H9 (cell line): ENCODE measurements around the gene ACACB. TPM values are rescaled to one million over a fixed set of nuclear protein-coding genes. Genes with fewer than 3 reads are reported as not detected.

Experiments used
- DNase-seq: peaks from one replicate; pipeline ENCODE4 v3.0.0-alpha.2; 2017
- H2AFZ ChIP-seq: one replicate; pipeline ENCODE4 v1.6.1; 2013; ENCODE audit warnings: mild to moderate bottlenecking, low read length, control low read depth, moderate library complexity
- H2AK5ac ChIP-seq: 2 replicates; pipeline ENCODE4 v1.6.1; 2013; ENCODE audit warnings: low read length, control low read depth, mixed read lengths; ENCODE audit not compliant: insufficient read length
- H2BK120ac ChIP-seq: one replicate; pipeline ENCODE4 v1.6.1; 2013; ENCODE audit warnings: low read depth, mild to moderate bottlenecking, low read length, control low read depth, inconsistent platforms; ENCODE audit not compliant: poor library complexity, severe bottlenecking
- H2BK12ac ChIP-seq: 2 replicates; pipeline ENCODE4 v1.6.1; 2013; ENCODE audit warnings: low read length, control low read depth, mixed read lengths, low read depth; ENCODE audit not compliant: insufficient read length
- H2BK15ac ChIP-seq: 2 replicates; pipeline ENCODE4 v1.6.1; 2013; ENCODE audit warnings: low read depth, low read length, control low read depth
- H2BK20ac ChIP-seq: one replicate; pipeline ENCODE4 v1.6.1; 2013; ENCODE audit warnings: low read depth, mild to moderate bottlenecking, low read length, control low read depth, inconsistent platforms; ENCODE audit not compliant: poor library complexity, severe bottlenecking
- H2BK5ac ChIP-seq: 2 replicates; pipeline ENCODE4 v1.6.1; 2013; ENCODE audit warnings: low read length, control low read depth, mixed read lengths; ENCODE audit not compliant: insufficient read length
- H3K14ac ChIP-seq: 2 replicates; pipeline ENCODE4 v1.6.1; 2013; ENCODE audit warnings: low read length, control low read depth; ENCODE audit not compliant: insufficient read depth
- H3K18ac ChIP-seq: 2 replicates; pipeline ENCODE4 v1.6.1; 2013; ENCODE audit warnings: low read depth, mild to moderate bottlenecking, mixed read lengths, low read length, control low read depth; ENCODE audit not compliant: insufficient read length
- H3K23ac ChIP-seq: 2 replicates; pipeline ENCODE4 v1.6.1; 2013; ENCODE audit warnings: low read length, control low read depth, mixed read lengths, low read depth; ENCODE audit not compliant: insufficient read length
- H3K23me2 ChIP-seq: 2 replicates; pipeline ENCODE4 v1.6.1; 2013; ENCODE audit warnings: low read depth, mild to moderate bottlenecking, mixed read lengths, low read length, control low read depth; ENCODE audit not compliant: insufficient read length, poor library complexity, severe bottlenecking
- H3K27ac ChIP-seq: 2 replicates; pipeline ENCODE4 v1.5.1; 2013; ENCODE audit warnings: low read length, control low read depth, mixed read lengths, low read depth; ENCODE audit not compliant: insufficient read length
- H3K27me3 ChIP-seq: 2 replicates; pipeline ENCODE4 v1.6.1; 2013; ENCODE audit warnings: low read length, control low read depth, inconsistent platforms; ENCODE audit not compliant: insufficient read depth
- H3K4ac ChIP-seq: 2 replicates; pipeline ENCODE4 v1.6.1; 2013; ENCODE audit warnings: low read depth, mild to moderate bottlenecking, control low read depth, inconsistent platforms, low read length, moderate library complexity
- H3K4me1 ChIP-seq: 2 replicates; pipeline ENCODE4 v1.6.1; 2013; ENCODE audit warnings: low read length, control low read depth, inconsistent platforms; ENCODE audit not compliant: insufficient read depth
- H3K4me2 ChIP-seq: 2 replicates; pipeline ENCODE4 v1.6.1; 2013; ENCODE audit warnings: low read length, control low read depth, mixed read lengths; ENCODE audit not compliant: insufficient read length, insufficient read depth
- H3K56ac ChIP-seq: 2 replicates; pipeline ENCODE4 v1.6.1; 2013; ENCODE audit warnings: low read depth, mild to moderate bottlenecking, mixed read lengths, low read length, control low read depth; ENCODE audit not compliant: insufficient read length
- H3K79me1 ChIP-seq: 2 replicates; pipeline ENCODE4 v1.6.1; 2013; ENCODE audit warnings: low read depth, mild to moderate bottlenecking, moderate library complexity, low read length, control low read depth, inconsistent platforms; ENCODE audit not compliant: insufficient read depth, poor library complexity, severe bottlenecking
- H3K79me2 ChIP-seq: 2 replicates; pipeline ENCODE4 v1.6.1; 2013; ENCODE audit warnings: low read length, control low read depth, inconsistent platforms; ENCODE audit not compliant: insufficient read depth
- H3K9ac ChIP-seq: 2 replicates; pipeline ENCODE4 v1.6.1; 2013; ENCODE audit warnings: low read length, control low read depth, mixed read lengths; ENCODE audit not compliant: insufficient read length; ENCODE audit errors: extremely low read depth
- H3K9me3 ChIP-seq: one replicate; pipeline ENCODE4 v1.6.1; 2013; ENCODE audit warnings: low read depth, low read length, inconsistent platforms; ENCODE audit not compliant: control insufficient read depth
- H3T11ph ChIP-seq: one replicate; pipeline ENCODE4 v1.6.1; 2013; ENCODE audit warnings: mild to moderate bottlenecking, low read length, control low read depth, inconsistent platforms
- H4K20me1 ChIP-seq: one replicate; pipeline ENCODE4 v1.6.1; 2013; ENCODE audit not compliant: control insufficient read depth, insufficient read length, insufficient read depth
- H4K5ac ChIP-seq: 2 replicates; pipeline ENCODE4 v1.6.1; 2013; ENCODE audit warnings: low read depth, mild to moderate bottlenecking, mixed read lengths, low read length, control low read depth; ENCODE audit not compliant: insufficient read length
- H4K8ac ChIP-seq: replicated peaks from 2 replicates; pipeline ENCODE4 v1.6.1; 2013; ENCODE audit warnings: low read length, control low read depth, mixed read lengths, low read depth; ENCODE audit not compliant: insufficient read length
- H4K91ac ChIP-seq: 2 replicates; pipeline ENCODE4 v1.6.1; 2013; ENCODE audit warnings: low read depth, mild to moderate bottlenecking, moderate library complexity, mixed read lengths, low read length, control low read depth; ENCODE audit not compliant: insufficient read length
- H3K27ac Mint-ChIP-seq, 3 experiments: 2 replicates in 2 of 3; 3 replicates in 1 of 3; pipeline ENCODE4 v1.8.0; 2020 to 2021; ENCODE audit warnings: mixed read lengths in 3 of 3, mild to moderate bottlenecking in 1 of 3, moderate library complexity in 1 of 3
- H3K27me3 Mint-ChIP-seq: 2 replicates; pipeline ENCODE4 v1.8.0; 2021; ENCODE audit warnings: low read depth, mild to moderate bottlenecking, moderate library complexity, mixed read lengths
- H3K36me3 Mint-ChIP-seq, 3 experiments: 2 replicates in 2 of 3; 3 replicates in 1 of 3; pipeline ENCODE4 v1.8.0; 2020 to 2021; ENCODE audit warnings: low read depth in 3 of 3, mixed read lengths in 3 of 3; ENCODE audit not compliant: insufficient read depth in 1 of 3
- H3K4me1 Mint-ChIP-seq, 2 experiments: 2 replicates each; pipeline ENCODE4 v1.8.0; 2020; ENCODE audit warnings: mixed read lengths in 2 of 2
- H3K4me3 Mint-ChIP-seq, 2 experiments: 2 replicates in 1 of 2; 3 replicates in 1 of 2; pipeline ENCODE4 v1.8.0; 2020 to 2021; ENCODE audit warnings: mild to moderate bottlenecking in 2 of 2, mixed read lengths in 2 of 2, moderate library complexity in 1 of 2
- H3K9me3 Mint-ChIP-seq, 2 experiments: 2 replicates in 1 of 2; 3 replicates in 1 of 2; pipeline ENCODE4 v1.8.0; 2020; ENCODE audit warnings: mild to moderate bottlenecking in 2 of 2, mixed read lengths in 2 of 2, moderate library complexity in 1 of 2
- CTCF ChIP-seq: fragments of 200-600 bp; sonication (generic); conservative IDR thresholded peaks from 3 replicates; pipeline ENCODE4 v1.8.0; 2021; ENCODE audit warnings: antibody characterized with exemption, mild to moderate bottlenecking
- WGBS: extraction: QIAGEN DNeasy Blood & Tissue Kit; methylation state at CpG from one replicate; pipeline ENCODE4 v1.1.7; 2013; ENCODE audit warnings: missing lambda C conversion rate, low lambda C conversion rate, mixed read lengths; ENCODE audit not compliant: insufficient read length; ENCODE audit errors: extremely low coverage; 5-methylcytosine and 5-hydroxymethylcytosine counted together
- total RNA-seq: library from RNA; stranded (reverse); gene quantifications from 2 replicates; pipeline ENCODE4 v1.2.1, GENCODE V29; 2021

Gene ACACB
- total RNA-seq, 1 experiment from 2014 or later, result 14.2 TPM

- TF ChIP-seq CTCF, result no peak
- H3K56ac ChIP-seq, result no peak overlapping the region
- H2AK5ac ChIP-seq, result no peak overlapping the region
- no peak overlapping the region for H3K23ac ChIP-seq
- no peak overlapping the region for H2BK12ac ChIP-seq
- Mint-ChIP-seq H3K36me3 (peaks cover 7 to 30% (median 25%) of the 10 kb centered on the region in 3 experiments; a peak in 6 of 7 replicates), H3K4me3 (no peak overlapping the region), H3K27ac (no peak overlapping the region), H3K4me1 (no peaks in the 10 kb centered on the region), H3K9me3 (peaks cover 5 to 7% of the 10 kb centered on the region in 2 experiments; a peak in 3 of 5 replicates), H3K27me3 (no peaks in the 10 kb centered on the region)
- no peak overlapping the region for H2BK5ac ChIP-seq
- no peaks in the 10 kb centered on the region for H3K9me3 ChIP-seq
- no peak overlapping the region for H3K14ac ChIP-seq
- no peak overlapping the region for H2BK120ac ChIP-seq
- H3K4ac ChIP-seq, result no peak overlapping the region
- no peak overlapping the region for H4K91ac ChIP-seq
- no peak overlapping the region for H3T11ph ChIP-seq
- H3K23me2 ChIP-seq, result no peaks in the 10 kb centered on the region
- H3K27ac ChIP-seq, result no peak overlapping the region
- no peak overlapping the region for H4K8ac ChIP-seq
- H3K4me2 ChIP-seq, result no peak overlapping the region
- H3K18ac ChIP-seq, result no peak overlapping the region
- no peaks in the 10 kb centered on the region for H3K27me3 ChIP-seq
- H4K20me1 ChIP-seq, result no peaks in the 10 kb centered on the region
- H3K79me2 ChIP-seq, result no peaks in the 10 kb centered on the region
- H3K9ac ChIP-seq, result no peak overlapping the region
- no peaks in the 10 kb centered on the region for H3K4me1 ChIP-seq
- H2BK20ac ChIP-seq, result no peak overlapping the region
- no CpG with 5 or more reads among the region's 1 CpG for WGBS
- H2AFZ ChIP-seq, result no peak overlapping the region
- no peak overlapping the region for H2BK15ac ChIP-seq
- DNase-seq, result no peak
- H3K79me1 ChIP-seq, result no peaks in the 10 kb centered on the region
- H4K5ac ChIP-seq, result no peak overlapping the region
Measured at GRCh38 chr12:109250523-109250922, 134.1 kb downstream of the ACACB start.
